IPS-NIHi11 (cell line): ENCODE data around the gene SIRT3.
"Not testable (repeated sequence)": the region's sequence is repeated elsewhere in the genome, so short reads cannot be mapped to it uniquely, and the experiment has no call there.

Source experiments
- DNase-seq: peaks from one replicate; pipeline ENCODE4 v3.0.0; 2012; ENCODE audit warnings: mixed read lengths, low spot score

The SIRT3 gene

GRCh38 chr11:203056-203944 is 32.8 kb downstream of the SIRT3 start:
- DNase-seq = no peak

DNA sequence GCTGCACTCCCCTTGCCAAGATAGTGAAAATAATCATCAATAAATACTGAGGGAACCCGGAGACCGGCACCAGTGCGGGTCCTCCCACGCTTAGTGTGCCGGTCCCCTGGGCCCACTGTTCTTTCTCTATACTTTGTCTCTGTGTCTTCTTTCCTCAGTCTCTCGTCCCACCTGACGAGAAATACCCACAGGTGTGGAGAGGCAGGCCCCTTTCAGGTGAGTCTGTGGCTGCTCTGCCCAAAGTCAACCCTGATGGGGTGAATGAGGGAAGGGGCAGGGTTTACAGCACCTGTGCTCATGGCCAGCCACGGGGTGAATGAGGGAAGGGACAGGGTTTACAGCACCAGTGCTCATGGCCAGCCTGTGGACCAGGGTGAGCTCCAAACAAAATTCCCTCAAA is 33.7 kb downstream of the SIRT3 start:
- no peak for DNase-seq

DNA sequence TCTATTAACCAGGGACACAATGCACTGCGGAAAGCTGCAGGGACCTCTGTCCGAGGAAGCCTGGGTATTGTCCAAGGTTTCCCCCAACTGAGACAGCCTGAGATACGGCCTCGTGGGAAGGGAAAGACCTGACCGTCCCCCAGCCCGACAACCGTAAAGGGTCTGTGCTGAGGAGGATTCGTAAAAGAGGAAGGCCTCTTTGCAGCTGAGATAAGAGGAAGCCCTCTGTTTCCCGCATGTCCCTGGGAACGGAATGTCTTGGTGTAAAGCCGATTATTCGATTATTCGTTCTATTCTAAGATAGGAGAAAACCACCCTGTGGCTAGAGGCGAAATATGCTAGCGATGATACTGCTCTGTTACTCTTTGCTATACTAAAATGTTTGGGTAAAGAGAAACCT is 34.2 kb downstream of the SIRT3 start:
- DNase-seq = no peak

GRCh38 chr11:200224-201003 is 35.7 kb downstream of the SIRT3 start:
- no peak for DNase-seq

- DNase-seq = peak; percentile 30
Measured at GRCh38 chr11:199782-200181, 36.4 kb downstream of the SIRT3 start.

- no peak for DNase-seq
Measured at GRCh38 chr11:199004-199581, 37.0 kb downstream of the SIRT3 start.

GRCh38 chr11:198236-198806 is 37.8 kb downstream of the SIRT3 start:
- no peak for DNase-seq

GRCh38 chr11:197741-198235 is 38.4 kb downstream of the SIRT3 start:
- DNase-seq = no peak

GRCh38 chr11:196786-197731 is 39.1 kb downstream of the SIRT3 start:
- DNase-seq = no peak

DNA sequence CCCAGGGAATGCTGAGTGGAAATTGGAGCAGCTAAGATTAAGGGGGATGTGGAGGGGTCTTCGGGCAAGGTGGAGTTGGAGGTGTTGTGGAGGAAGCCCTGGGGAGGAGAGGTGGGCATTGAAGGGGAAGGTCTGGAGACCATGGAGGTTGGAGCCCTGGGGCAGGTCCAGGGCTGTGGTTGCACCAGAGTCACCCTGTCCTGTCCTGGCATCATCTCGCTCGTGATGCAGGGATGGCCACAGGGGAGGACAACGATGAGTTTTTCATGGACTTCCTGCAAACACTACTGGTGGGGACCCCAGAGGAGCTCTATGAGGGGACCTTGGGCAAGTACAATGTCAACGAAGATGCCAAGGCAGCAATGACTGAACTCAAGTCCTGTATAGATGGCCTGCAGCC is 42.7 kb downstream of the SIRT3 start:
- not testable (repeated sequence) for DNase-seq

DNA sequence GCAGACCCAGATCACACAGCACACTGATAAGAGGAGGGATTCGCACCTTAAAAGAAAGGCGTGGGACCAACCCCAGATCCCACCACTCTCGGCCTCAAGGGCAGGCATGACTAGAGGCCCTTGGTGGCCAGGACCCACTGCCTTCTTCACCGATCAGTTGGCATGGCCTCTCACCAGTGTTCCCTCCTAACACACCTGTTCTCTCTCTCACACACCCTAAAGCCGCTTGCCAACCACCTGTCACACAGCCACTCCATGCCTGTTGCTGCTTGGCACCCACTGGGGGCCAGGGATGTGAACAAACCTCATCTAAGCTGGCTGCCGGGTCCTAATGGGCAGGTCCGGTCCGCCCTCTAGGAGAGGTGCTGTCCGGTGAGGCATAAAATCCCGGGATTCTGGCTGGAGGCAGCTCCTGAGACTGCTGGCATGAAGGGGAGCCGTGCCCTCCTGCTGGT is 43.4 kb downstream of the SIRT3 start, which contains the start of gene SCGB1C1:
Gene SCGB1C1, plus strand, starts transcription at position 405 of the 455 bp plus-strand sequence. Its CDS starts 22 bp downstream, at position 427.
- DNase-seq = not testable (repeated sequence)

DNA sequence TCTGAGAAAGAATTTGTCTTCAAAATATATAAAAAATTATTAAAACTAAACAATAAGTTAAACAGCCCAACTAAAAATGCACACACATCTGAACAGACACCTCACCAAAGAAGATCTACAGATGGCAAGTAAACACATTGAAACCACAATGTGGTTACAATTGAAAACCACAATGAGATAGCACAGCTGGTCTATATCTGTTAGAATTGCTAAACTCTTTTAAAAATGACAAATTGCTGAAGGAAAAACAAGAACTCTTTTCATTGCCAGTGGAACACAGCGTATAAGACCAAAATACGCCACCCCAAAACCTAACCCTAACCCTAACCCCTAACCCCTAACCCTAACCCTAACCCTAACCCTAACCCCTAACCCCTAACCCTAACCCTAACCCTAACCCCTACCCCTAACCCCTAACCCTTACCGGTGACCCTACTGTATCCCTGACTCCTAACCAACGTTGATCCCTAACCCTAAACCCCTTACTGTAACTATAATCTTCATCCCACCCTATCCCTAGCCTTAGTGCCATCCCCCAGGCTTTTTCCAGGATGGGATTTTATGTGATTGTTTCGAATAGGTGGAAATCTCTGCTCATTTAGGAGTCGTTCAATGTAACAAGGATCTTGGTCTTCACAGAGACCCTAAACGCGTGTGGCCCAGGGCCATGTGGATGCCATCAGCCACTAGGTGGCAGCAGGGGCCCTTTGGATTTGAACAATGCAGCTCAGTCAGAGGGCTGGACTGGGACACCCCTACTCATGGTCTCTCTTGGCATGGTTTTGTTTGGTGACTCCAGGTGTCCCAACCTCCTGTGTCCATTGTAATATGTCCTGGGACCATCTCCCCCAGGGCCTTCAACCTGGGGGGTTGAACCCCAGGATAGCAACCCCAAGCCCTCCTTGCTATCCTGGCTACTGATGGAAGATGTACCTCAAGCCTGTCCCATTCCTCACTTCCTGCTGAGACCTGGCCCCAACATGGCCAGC is 44.4 kb downstream of the SIRT3 start:
- not testable (repeated sequence) for DNase-seq

DNA sequence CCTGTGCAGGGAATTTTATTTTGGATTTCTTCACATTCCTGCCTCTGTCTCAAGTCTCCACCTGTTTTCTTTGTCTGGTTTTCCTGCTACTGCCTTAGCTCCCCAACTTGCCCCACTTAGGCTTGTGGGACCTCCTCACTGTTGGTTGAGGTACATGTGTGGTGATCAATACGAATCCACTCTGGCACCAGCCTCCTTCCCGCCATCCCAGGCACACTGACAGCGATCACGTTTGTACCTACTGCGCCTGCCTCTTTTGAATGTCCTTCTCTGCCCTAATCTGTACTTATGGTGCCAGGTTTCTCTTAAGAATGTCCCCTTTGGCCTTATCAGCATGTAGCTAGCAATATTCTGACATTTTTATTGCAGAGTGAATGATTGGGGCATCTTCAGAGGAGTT is 45.6 kb downstream of the SIRT3 start:
- not testable (repeated sequence) for DNase-seq

DNA sequence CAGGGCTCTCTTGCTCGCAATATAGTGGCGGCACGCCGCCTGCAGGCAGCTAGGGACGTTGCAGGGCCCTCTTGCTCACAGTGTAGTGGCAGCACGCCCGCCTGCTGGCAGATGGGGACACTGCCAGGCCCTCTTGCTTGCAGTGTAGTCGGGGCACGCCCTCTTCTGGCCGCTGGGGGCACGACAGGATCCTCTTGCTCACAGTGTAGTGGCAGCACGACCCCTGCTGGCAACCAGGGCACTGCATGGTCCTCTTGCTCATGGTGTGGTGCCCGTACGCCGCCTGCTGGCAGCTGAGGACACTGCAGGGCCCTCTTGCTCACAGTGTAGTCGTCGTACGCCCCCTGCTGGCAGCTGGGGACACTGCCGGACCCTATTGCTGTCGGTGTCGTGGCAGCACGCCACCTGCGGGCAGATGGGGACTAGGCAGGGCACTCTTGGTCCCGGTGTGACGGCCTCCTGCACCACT is 46.3 kb downstream of the SIRT3 start:
- not testable (repeated sequence) for DNase-seq

GRCh38 chr11:189200-189783 is 46.9 kb downstream of the SIRT3 start:
- DNase-seq = not testable (repeated sequence)

- DNase-seq = not testable (repeated sequence)
Measured at GRCh38 chr11:180242-180641, 55.9 kb downstream of the SIRT3 start.
